Vagina (tissue), 2 donors: ENCODE measurements around the gene ANO1. TPM values are rescaled to one million over a fixed set of nuclear protein-coding genes. Genes with fewer than 3 reads are reported as not detected.

Experiments used
- DNase-seq, 2 donors: peaks; one replicate each; pipeline ENCODE4 v3.0.0-alpha.2; 2017; ENCODE audit errors: extremely low spot score in 2 of 2
- H3K27ac ChIP-seq: fragments of 200-600 bp; sonication (generic); one replicate; pipeline ENCODE4 v1.5.1; 2019
- H3K27me3 ChIP-seq: fragments of 200-600 bp; sonication (generic); one replicate; pipeline ENCODE4 v1.5.1; 2019
- H3K36me3 ChIP-seq, 2 donors: fragments of 200-600 bp; sonication (generic); one replicate each; pipeline ENCODE4 v1.5.1; 2017 to 2019
- H3K4me1 ChIP-seq: fragments of 200-600 bp; sonication (generic); one replicate; pipeline ENCODE4 v1.5.1; 2019
- H3K4me3 ChIP-seq, 2 donors: fragments of 200-600 bp; sonication (generic); 1 replicate in 1 of 2; 2 replicates in 1 of 2; pipeline ENCODE4 v1.5.1; 2016 to 2019
- H3K9me3 ChIP-seq: fragments of 200-600 bp; sonication (generic); one replicate; pipeline ENCODE4 v1.5.1; 2019
- POLR2A ChIP-seq, 2 donors: fragments of 450-650 bp; IDR thresholded peaks; one replicate each; pipeline ENCODE4 v1.6.1; 2017; ENCODE audit warnings: antibody characterized with exemption in 2 of 2, mild to moderate bottlenecking in 2 of 2, moderate library complexity in 2 of 2
- POLR2AphosphoS5 ChIP-seq, 2 donors: sonication (generic); formaldehyde crosslinking; IDR thresholded peaks; one replicate each; pipeline ENCODE4 v1.9.0; 2017; ENCODE audit warnings: antibody characterized with exemption in 2 of 2, mild to moderate bottlenecking in 2 of 2, low read depth in 1 of 2; ENCODE audit not compliant: insufficient read depth in 1 of 2
- intact Hi-C: fragments of 100-400 bp; cut with DNase I; formaldehyde crosslinking; loops from one replicate; pipeline ENCODE4 v1.15.1; 2023
- total RNA-seq: library from RNA; depleted of rRNA; stranded (reverse); fragments of >200 nt; gene quantifications from one replicate; pipeline ENCODE4 v1.2.3, GENCODE V29; 2016
- TF ChIP-seq, protein P1 (sequence below), 3 experiments: fragments of 450-650 bp in 2 of 3; fragments of 200-600 bp in 1 of 3; sonication (generic) in 1 of 3; IDR thresholded peaks; one replicate each; pipeline ENCODE4 v1.5.1; 2017 to 2019; ENCODE audit warnings: antibody characterized with exemption in 3 of 3, mild to moderate bottlenecking in 2 of 3, moderate library complexity in 2 of 3

Gene ANO1
- 40.8 TPM for total RNA-seq

DNA sequence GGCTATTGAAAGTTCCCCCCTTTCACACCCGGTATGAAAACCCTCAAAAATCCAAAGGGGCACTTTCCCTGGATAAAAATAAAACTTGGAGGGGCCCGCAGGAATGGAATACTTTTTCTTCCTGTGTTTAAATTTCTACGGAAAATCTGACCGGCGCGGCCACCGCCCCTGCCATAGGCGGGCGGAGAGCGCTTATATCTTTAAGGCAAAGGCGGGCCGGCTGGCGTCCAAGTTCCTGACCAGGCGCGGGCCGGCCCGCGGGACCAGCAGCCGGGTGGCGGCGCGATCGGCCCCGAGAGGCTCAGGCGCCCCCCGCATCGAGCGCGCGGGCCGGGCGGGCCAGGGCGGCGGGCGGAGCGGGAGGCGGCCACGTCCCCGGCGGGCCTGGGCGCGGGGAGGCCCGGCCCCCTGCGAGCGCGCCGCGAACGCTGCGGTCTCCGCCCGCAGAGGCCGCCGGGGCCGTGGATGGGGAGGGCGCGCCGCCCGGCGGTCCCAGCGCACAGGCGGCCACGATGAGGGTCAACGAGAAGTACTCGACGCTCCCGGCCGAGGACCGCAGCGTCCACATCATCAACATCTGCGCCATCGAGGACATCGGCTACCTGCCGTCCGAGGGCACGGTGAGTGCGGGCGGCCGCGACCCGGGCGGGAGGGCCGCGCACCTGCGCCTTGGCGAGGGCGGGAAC lies at the start of gene ANO1:
Gene ANO1, plus strand, starts transcription at position 223 of the 686 bp plus-strand sequence. Its CDS starts 290 bp downstream, at position 513.
- H3K27ac ChIP-seq = peak within 1 kb of the TSS; percentile 53
- H3K9me3 ChIP-seq = no peaks in the 10 kb centered on the region
- H3K36me3 ChIP-seq = no peaks in the 10 kb centered on the region
- H3K4me3 ChIP-seq = peak within 1 kb of the TSS; percentile 34 to 52
- no peaks in the 10 kb centered on the region for H3K27me3 ChIP-seq
- intact Hi-C loops = no loop called here
- H3K4me1 ChIP-seq = peaks cover 19% of the 10 kb centered on the region
- TF ChIP-seq POLR2AphosphoS5 (IDR thresholded peaks at IDR 0.05; ENCODE audit: insufficient read depth in 1 of 2, low read depth in 1 of 2) (no peak), POLR2A (IDR thresholded peaks at IDR 0.05) (no peak)
- TF ChIP-seq, protein P1, sequence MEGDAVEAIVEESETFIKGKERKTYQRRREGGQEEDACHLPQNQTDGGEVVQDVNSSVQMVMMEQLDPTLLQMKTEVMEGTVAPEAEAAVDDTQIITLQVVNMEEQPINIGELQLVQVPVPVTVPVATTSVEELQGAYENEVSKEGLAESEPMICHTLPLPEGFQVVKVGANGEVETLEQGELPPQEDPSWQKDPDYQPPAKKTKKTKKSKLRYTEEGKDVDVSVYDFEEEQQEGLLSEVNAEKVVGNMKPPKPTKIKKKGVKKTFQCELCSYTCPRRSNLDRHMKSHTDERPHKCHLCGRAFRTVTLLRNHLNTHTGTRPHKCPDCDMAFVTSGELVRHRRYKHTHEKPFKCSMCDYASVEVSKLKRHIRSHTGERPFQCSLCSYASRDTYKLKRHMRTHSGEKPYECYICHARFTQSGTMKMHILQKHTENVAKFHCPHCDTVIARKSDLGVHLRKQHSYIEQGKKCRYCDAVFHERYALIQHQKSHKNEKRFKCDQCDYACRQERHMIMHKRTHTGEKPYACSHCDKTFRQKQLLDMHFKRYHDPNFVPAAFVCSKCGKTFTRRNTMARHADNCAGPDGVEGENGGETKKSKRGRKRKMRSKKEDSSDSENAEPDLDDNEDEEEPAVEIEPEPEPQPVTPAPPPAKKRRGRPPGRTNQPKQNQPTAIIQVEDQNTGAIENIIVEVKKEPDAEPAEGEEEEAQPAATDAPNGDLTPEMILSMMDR (IDR thresholded peaks at IDR 0.05) = no peak
- no peak for DNase-seq

DNA sequence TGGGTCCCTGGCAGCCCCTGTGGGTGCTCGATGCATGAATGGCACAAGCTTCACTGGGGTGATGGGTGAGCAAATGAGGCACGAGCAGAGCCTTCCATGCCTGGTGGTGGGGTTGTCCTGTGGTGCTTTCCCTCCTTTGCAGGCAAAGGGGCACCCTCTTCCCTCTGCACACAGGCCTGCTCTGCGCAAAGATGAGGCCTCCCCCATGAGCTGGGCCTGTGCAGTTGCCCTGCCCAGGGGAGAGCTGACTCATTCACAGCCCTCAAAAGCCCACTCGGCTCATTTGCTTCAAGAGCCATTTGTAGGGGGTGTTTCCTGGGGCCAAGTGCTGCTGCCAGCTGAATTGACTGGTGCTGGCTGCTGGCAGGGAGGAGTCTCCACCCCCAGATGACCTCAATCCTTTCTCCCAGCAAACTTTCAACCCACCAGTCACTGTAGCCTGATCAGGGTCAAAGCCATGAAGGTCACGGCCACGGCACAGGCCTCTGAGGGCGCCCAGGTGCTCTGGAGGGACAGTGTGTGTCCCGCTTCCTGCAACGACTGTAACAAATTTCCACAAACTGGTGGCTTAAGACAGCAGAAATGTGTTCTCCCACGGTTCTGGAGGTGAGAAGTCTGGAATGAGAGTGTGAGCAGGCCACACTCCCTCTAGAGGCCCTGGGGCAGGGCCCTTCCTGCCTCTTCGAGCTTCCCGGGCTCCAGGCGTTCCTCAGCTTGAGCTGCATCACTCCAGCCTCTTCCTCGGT lies 48.8 kb upstream of the ANO1 start:
- intact Hi-C loops = no loop called here
- peak; percentile 70 to 88 for DNase-seq
- TF ChIP-seq POLR2AphosphoS5 (IDR thresholded peaks at IDR 0.05; ENCODE audit: insufficient read depth in 1 of 2, low read depth in 1 of 2) (no peak), POLR2A (IDR thresholded peaks at IDR 0.05) (no peak)
- TF ChIP-seq, protein P1 (IDR thresholded peaks at IDR 0.05) = no peak
- H3K27ac ChIP-seq = no peak overlapping the region
- H3K4me1 ChIP-seq = no peaks in the 10 kb centered on the region
- H3K27me3 ChIP-seq = no peaks in the 10 kb centered on the region
- H3K4me3 ChIP-seq = no peak overlapping the region
- H3K36me3 ChIP-seq = no peaks in the 10 kb centered on the region
- H3K9me3 ChIP-seq = no peaks in the 10 kb centered on the region

DNA sequence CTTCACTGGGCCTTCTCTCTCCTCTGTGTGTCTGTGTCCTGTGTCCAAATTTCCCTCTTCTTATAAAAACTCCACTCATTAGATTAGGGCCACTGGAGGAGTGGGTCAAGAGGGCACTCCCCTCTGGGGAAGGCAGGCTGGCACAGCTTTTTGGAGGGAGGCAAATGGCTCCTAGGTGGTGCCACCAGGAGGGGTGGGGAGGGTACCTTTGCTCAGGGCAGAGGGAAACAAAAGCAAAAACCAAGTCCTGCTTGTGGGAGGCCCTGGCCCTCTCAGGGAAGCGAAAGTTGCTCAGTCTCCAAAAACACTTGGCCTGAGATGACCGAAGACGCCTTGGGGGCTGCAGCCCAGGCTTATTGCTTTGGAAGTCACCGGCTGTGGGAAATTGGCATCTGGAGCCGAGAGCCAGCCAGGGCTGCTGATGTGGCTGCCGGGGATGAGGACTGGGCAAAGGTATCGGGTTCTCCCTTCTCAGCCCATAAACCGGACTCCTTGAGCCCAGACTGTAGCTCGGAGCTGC lies 48.2 kb upstream of the ANO1 start:
- peak; percentile 44 to 67 for DNase-seq
- H3K4me3 ChIP-seq = no peak overlapping the region
- H3K27ac ChIP-seq = no peak overlapping the region
- no peaks in the 10 kb centered on the region for H3K9me3 ChIP-seq
- TF ChIP-seq, protein P1 (IDR thresholded peaks at IDR 0.05) = no peak
- TF ChIP-seq POLR2A (IDR thresholded peaks at IDR 0.05) (no peak), POLR2AphosphoS5 (IDR thresholded peaks at IDR 0.05; ENCODE audit: insufficient read depth in 1 of 2, low read depth in 1 of 2) (no peak)
- no peaks in the 10 kb centered on the region for H3K4me1 ChIP-seq
- intact Hi-C loops = no loop called here
- no peaks in the 10 kb centered on the region for H3K36me3 ChIP-seq
- no peaks in the 10 kb centered on the region for H3K27me3 ChIP-seq

GRCh38 chr11:70030412-70030811 lies 47.7 kb upstream of the ANO1 start:
- no peak overlapping the region for H3K4me3 ChIP-seq
- no peaks in the 10 kb centered on the region for H3K36me3 ChIP-seq
- peak in 1 of 2 donors; percentile 40 for DNase-seq
- intact Hi-C loops = no loop called here
- no peak overlapping the region for H3K27ac ChIP-seq
- H3K27me3 ChIP-seq = no peaks in the 10 kb centered on the region
- no peaks in the 10 kb centered on the region for H3K4me1 ChIP-seq
- TF ChIP-seq, protein P1 (IDR thresholded peaks at IDR 0.05) = no peak
- no peak for TF ChIP-seq POLR2AphosphoS5 (IDR thresholded peaks at IDR 0.05; ENCODE audit: insufficient read depth in 1 of 2, low read depth in 1 of 2)
- TF ChIP-seq POLR2A (IDR thresholded peaks at IDR 0.05) = no peak
- H3K9me3 ChIP-seq = no peaks in the 10 kb centered on the region
